GM12891 (cell line): ENCODE data around the gene RAMP3.

Source experiments
- PAX5 ChIP-seq: IDR thresholded peaks from 2 replicates; pipeline ENCODE4 v1.6.1; 2011; ENCODE audit warnings: low read length, moderate library complexity, mild to moderate bottlenecking; ENCODE audit not compliant: insufficient read depth, severe bottlenecking
- POLR2A ChIP-seq: IDR thresholded peaks from 2 replicates; pipeline ENCODE4 v1.6.1; 2011; ENCODE audit warnings: low read depth, low read length, control low read depth
- POLR2AphosphoS5 ChIP-seq: IDR thresholded peaks from 2 replicates; pipeline ENCODE4 v1.6.1; 2011; ENCODE audit warnings: low read depth, low read length, control low read depth
- POU2F2 ChIP-seq: IDR thresholded peaks from 2 replicates; pipeline ENCODE4 v1.6.1; 2011; ENCODE audit warnings: low read depth, mild to moderate bottlenecking, control low read depth, low read length, moderate library complexity
- SPI1 ChIP-seq: IDR thresholded peaks from 2 replicates; pipeline ENCODE4 v1.6.1; 2011; ENCODE audit warnings: low read depth, low read length, control low read depth
- TAF1 ChIP-seq: IDR thresholded peaks from 2 replicates; pipeline ENCODE4 v1.6.1; 2011; ENCODE audit warnings: low read depth, low read length, control low read depth

DNA sequence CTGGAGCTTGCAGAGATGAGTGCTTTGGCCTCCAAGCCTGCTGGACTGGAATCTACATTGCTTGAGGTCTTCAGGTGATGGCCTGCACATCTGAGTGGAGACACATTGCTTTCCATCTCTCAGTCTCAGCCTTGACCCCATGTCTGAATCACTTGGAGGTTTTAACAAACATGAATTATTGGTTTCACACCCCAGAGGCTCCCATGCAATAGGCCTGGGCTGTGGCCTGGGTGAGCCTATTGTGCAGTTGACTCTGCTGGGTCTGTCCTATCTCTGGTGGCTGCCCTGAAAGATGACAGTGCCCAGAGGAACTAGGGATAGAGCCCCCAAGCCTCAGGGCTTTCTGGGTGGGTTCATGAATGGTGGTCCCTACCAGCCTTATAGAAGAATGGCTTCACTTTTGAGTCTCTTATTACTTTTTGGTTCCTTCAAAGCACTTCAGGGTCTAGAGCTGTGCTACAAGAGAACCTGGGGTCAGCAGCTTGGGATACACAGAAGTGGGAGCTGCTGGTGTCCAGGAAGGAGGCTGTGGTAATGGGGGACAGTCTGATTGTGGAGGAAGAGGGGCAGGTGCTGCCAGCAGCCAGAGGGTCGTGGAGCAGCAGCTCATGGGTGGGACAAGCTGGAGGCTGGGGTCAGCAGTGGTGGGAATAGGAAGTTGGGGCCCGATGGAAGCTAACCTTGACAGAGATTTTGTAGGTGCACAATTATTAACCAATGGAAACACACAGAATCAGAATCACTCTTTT, 5.5 kb downstream of the RAMP3 start:
- TF ChIP-seq TAF1 (no peak), POLR2A (no peak), POLR2AphosphoS5 (no peak), POU2F2 (no peak), PAX5 (no peak), SPI1 (no peak)
